Liver (tissue), 3 donors: ENCODE measurements around the gene MLN.

Experiments
- ATF3 ChIP-seq: IDR thresholded peaks from 2 replicates; pipeline ENCODE4 v1.6.1; 2016; ENCODE audit warnings: antibody characterized with exemption
- CTCF ChIP-seq: fragments of 150-350 bp; IDR thresholded peaks from 2 replicates; pipeline ENCODE4 v1.5.1; 2017; ENCODE audit warnings: improper control_type of control experiment, low read depth, low read length; ENCODE audit not compliant: missing input control
- EGR1 ChIP-seq, 2 donors: IDR thresholded peaks; 2 replicates each; pipeline ENCODE4 v1.6.1; 2016 to 2018; ENCODE audit warnings: antibody characterized with exemption in 2 of 2, low read depth in 2 of 2
- GABPA ChIP-seq, 2 donors: IDR thresholded peaks in 1 of 2; conservative IDR thresholded peaks in 1 of 2; 2 replicates each; pipeline ENCODE4 v1.6.1; 2016; ENCODE audit warnings: antibody characterized with exemption in 2 of 2, mild to moderate bottlenecking in 1 of 2, moderate library complexity in 1 of 2
- MAX ChIP-seq: IDR thresholded peaks from 2 replicates; pipeline ENCODE4 v1.6.1; 2016; ENCODE audit warnings: antibody characterized with exemption
- NR2F2 ChIP-seq: IDR thresholded peaks from 2 replicates; pipeline ENCODE4 v1.6.1; 2016; ENCODE audit warnings: antibody characterized with exemption
- SP1 ChIP-seq: IDR thresholded peaks from 2 replicates; pipeline ENCODE4 v1.6.1; 2018; ENCODE audit warnings: antibody characterized with exemption, mild to moderate bottlenecking
- TAF1 ChIP-seq: conservative IDR thresholded peaks from 2 replicates; pipeline ENCODE4 v1.6.1; 2016; ENCODE audit warnings: antibody characterized with exemption, mild to moderate bottlenecking
- donor health status: healthy.
- donor health status: healthy.

- TF ChIP-seq CTCF (no peak), MAX (no peak), SP1 (no peak), TAF1 (no peak), GABPA (IDR thresholded peaks at IDR 0.05 in 1 of 2, conservative IDR thresholded peaks at IDR 0.05 in 1 of 2) (no peak), ATF3 (no peak), NR2F2 (no peak), EGR1 (IDR thresholded peaks at IDR 0.05; ENCODE audit: low read depth in 2 of 2) (no peak)
Measured at GRCh38 chr6:33783781-33784520, 19.9 kb downstream of the MLN start.
